ENCODE measurements around the gene CASP8AP2. TPM values are rescaled to one million over a fixed set of nuclear protein-coding genes. Genes with fewer than 3 reads are reported as not detected.
"Not testable (repeated sequence)": the region's sequence is repeated elsewhere in the genome, so short reads cannot be mapped to it uniquely, and the experiment has no call there.

CASP8AP2 gene
- total and polyA plus RNA-seq, 2 experiments from 2014 or later, result 31.3 to 75.5 TPM

GRCh38 chr6:89895276-89895874 lies 65.7 kb downstream of the CASP8AP2 start (continued):
- TF ChIP-seq ZNF462 (CRISPR knock-in tag; IDR thresholded peaks at IDR 0.05), result peak; percentile 80

GRCh38 chr6:89910001-89910901 lies 80.6 kb downstream of the CASP8AP2 start:
- H3F3A ChIP-seq (replicated peaks; ENCODE audit: low read depth); H3K4me3 ChIP-seq; H3K4me3 Mint-ChIP-seq; H3K27me3 Mint-ChIP-seq (ENCODE audit: insufficient read depth, low read depth, poor library complexity); H3K36me3 ChIP-seq (ENCODE audit: insufficient read depth); DNase-seq (ENCODE audit: low spot score); H4K20me1 ChIP-seq (replicated peaks; ENCODE audit: insufficient read depth); H3K9me3 Mint-ChIP-seq; H3K36me3 Mint-ChIP-seq (ENCODE audit: low read depth); H3K4me1 ChIP-seq (ENCODE audit: insufficient read depth); H3K27me3 ChIP-seq (ENCODE audit: insufficient read depth); H3K4me2 ChIP-seq; H3K9me2 ChIP-seq (ENCODE audit: insufficient read depth); H3K79me2 ChIP-seq (replicated peaks; ENCODE audit: insufficient read depth): not testable (repeated sequence)
- Histone ChIP-seq H3K27ac (ENCODE audit: low read depth) (peak overlapping the region; percentile 70), H2AFZ (0 out of 2 replicates have a peak overlapping the region, but pooled peaks have one; percentile 44)
- Mint-ChIP-seq H3K27ac (peak overlapping the region; percentile 65), H3K4me1 (peaks cover 11% of the 10 kb centered on the region; the same call in 2 of the 3 replicates)
- ATAC-seq, result peak; percentile 41; the same call in 1 of the 3 replicates

- Histone ChIP-seq H3K9me2 (ENCODE audit: insufficient read depth) (no peaks in the 10 kb centered on the region), H3K79me2 (replicated peaks; ENCODE audit: insufficient read depth) (no peaks in the 10 kb centered on the region), H3F3A (replicated peaks; ENCODE audit: low read depth) (no peaks in the 10 kb centered on the region), H3K27ac (ENCODE audit: low read depth) (no peak overlapping the region), H3K4me1 (ENCODE audit: insufficient read depth) (peaks cover 10% of the 10 kb centered on the region), H3K27me3 (ENCODE audit: insufficient read depth) (no peaks in the 10 kb centered on the region), H2AFZ (peak overlapping the region; percentile 86), H3K4me3 (no peak overlapping the region), H4K20me1 (replicated peaks; ENCODE audit: insufficient read depth) (no peaks in the 10 kb centered on the region), H3K36me3 (ENCODE audit: insufficient read depth) (no peaks in the 10 kb centered on the region), H3K4me2 (no peak overlapping the region)
- no peak for DNase-seq (ENCODE audit: low spot score)
- Mint-ChIP-seq H3K27me3 (ENCODE audit: insufficient read depth, low read depth, poor library complexity) (peaks cover 5% of the 10 kb centered on the region), H3K4me3 (no peak overlapping the region), H3K4me1 (peaks cover 11% of the 10 kb centered on the region; the same call in 2 of the 3 replicates), H3K36me3 (ENCODE audit: low read depth) (no peaks in the 10 kb centered on the region), H3K9me3 (no peaks in the 10 kb centered on the region), H3K27ac (no peak overlapping the region; the same call in 1 of the 2 replicates)
- ATAC-seq, result no peak
- no peak for TF ChIP-seq STAT1 (IDR thresholded peaks at IDR 0.05; ENCODE audit: unreplicated experiment)
These were observed 81.2 kb downstream of the CASP8AP2 start for GRCh38 chr6:89910902-89911240.
